HEK293T (cell line): ENCODE data around the gene SLC25A21.

ENCODE experiments used
- CTCF ChIA-PET: fragments of 350-600 bp; formaldehyde crosslinking; extraction: SDS; loops from one replicate; lab custom pipeline; 2021; ENCODE audit warnings: antibody characterized with exemption, inconsistent platforms; lab: Yijun Ruan, JAX
- POLR2A ChIA-PET: fragments of 350-600 bp; formaldehyde crosslinking; extraction: SDS; loops from one replicate; lab custom pipeline; 2020; ENCODE audit warnings: antibody characterized with exemption, inconsistent platforms; lab: Yijun Ruan, JAX
- DNase-seq: peaks from one replicate; pipeline ENCODE4 v3.0.0; 2012; ENCODE audit warnings: mixed read lengths; ENCODE audit errors: extremely low spot score
- ARNT ChIP-seq: fragments of 450-650 bp; IDR thresholded peaks from 2 replicates; pipeline ENCODE4 v1.6.1; 2017; ENCODE audit warnings: mild to moderate bottlenecking
- BHLHE40 ChIP-seq: fragments of 450-650 bp; IDR thresholded peaks from 2 replicates; pipeline ENCODE4 v1.6.1; 2016; ENCODE audit warnings: mild to moderate bottlenecking, moderate library complexity, borderline replicate concordance
- CTBP1 ChIP-seq: fragments of 450-650 bp; IDR thresholded peaks from 2 replicates; pipeline ENCODE4 v1.6.1; 2016; ENCODE audit warnings: borderline replicate concordance
- ELF4 ChIP-seq: fragments of 450-650 bp; IDR thresholded peaks from 2 replicates; pipeline ENCODE4 v1.6.1; 2017; ENCODE audit warnings: antibody characterized with exemption
- FOXA1 ChIP-seq: fragments of 450-650 bp; IDR thresholded peaks from 2 replicates; pipeline ENCODE4 v1.6.1; 2016; ENCODE audit warnings: mild to moderate bottlenecking
- FOXK2 ChIP-seq: fragments of 450-650 bp; IDR thresholded peaks from 2 replicates; pipeline ENCODE4 v1.6.1; 2016; ENCODE audit warnings: mild to moderate bottlenecking
- FOXM1 ChIP-seq: fragments of 450-650 bp; IDR thresholded peaks from 2 replicates; pipeline ENCODE4 v1.6.1; 2017; ENCODE audit warnings: mild to moderate bottlenecking, borderline replicate concordance
- HDGF ChIP-seq: fragments of 450-650 bp; IDR thresholded peaks from 2 replicates; pipeline ENCODE4 v1.6.1; 2017; ENCODE audit warnings: antibody characterized with exemption, borderline replicate concordance
- L3MBTL2 ChIP-seq: fragments of 450-650 bp; conservative IDR thresholded peaks from 2 replicates; pipeline ENCODE4 v1.6.1; 2016; ENCODE audit warnings: mild to moderate bottlenecking
- LEF1 ChIP-seq: fragments of 450-650 bp; IDR thresholded peaks from 2 replicates; pipeline ENCODE4 v1.6.1; 2017; ENCODE audit warnings: mild to moderate bottlenecking, borderline replicate concordance
- NFRKB ChIP-seq: fragments of 450-650 bp; IDR thresholded peaks from 2 replicates; pipeline ENCODE4 v1.6.1; 2016; ENCODE audit warnings: mild to moderate bottlenecking, moderate library complexity
- PKNOX1 ChIP-seq: fragments of 450-650 bp; IDR thresholded peaks from 2 replicates; pipeline ENCODE4 v1.6.1; 2016
- SP1 ChIP-seq: fragments of 450-650 bp; IDR thresholded peaks from 2 replicates; pipeline ENCODE4 v1.6.1; 2017
- SUZ12 ChIP-seq: fragments of 450-650 bp; IDR thresholded peaks from 2 replicates; pipeline ENCODE4 v1.6.1; 2016; ENCODE audit warnings: mild to moderate bottlenecking
- TARDBP ChIP-seq: fragments of 450-650 bp; IDR thresholded peaks from 2 replicates; pipeline ENCODE4 v1.6.1; 2016
- ZNF384 ChIP-seq: fragments of 450-650 bp; IDR thresholded peaks from 2 replicates; pipeline ENCODE4 v1.6.1; 2016

SLC25A21 gene

DNA sequence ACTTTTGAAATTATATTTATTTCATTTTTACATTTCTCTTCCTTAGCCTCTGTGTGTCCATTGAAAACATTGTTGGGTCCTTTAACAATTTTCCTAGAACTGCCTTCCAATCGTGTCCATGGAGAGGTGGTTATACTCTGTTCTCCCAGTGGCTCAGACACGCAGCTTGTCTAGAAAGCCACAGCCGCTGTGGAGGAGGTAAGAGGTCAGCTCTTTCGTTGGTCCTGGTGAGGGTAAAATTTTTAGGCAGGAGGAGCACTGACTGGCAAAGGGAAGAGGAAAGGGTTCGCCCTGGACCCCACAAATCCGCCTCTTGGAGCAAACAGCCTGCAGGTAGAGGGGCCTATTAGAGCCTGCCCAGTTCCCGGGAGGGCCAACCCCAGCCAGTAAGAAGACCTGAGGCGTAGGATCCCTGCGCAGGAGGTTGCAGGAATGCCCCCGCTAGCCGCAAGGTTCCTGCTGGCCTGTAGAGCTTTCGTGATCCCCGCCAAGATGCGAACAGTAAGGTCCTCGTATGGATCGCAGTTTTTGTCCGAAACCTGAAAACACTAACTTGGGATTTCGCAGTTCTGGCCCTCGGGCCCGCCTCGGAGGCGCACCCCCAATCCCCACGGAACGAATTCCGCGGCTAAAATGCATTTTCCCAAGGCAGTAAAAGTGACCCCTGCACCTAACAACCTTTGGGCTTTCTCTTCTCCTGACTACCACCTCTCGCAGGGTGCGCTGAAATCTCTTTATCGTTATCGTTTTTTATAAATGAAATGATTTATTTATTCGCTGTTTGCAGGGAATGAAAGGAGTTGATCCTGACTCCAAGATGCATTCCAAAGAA, 518.2 kb downstream of the SLC25A21 start:
- TF ChIP-seq NFRKB (no peak), ARNT (no peak), FOXM1 (no peak), HDGF (no peak), LEF1 (no peak), L3MBTL2 (no peak), FOXK2 (no peak), FOXA1 (no peak), PKNOX1 (no peak), TARDBP (no peak), ZNF384 (no peak)
- CTCF ChIA-PET = no interaction called here
- no peak for DNase-seq
- POLR2A ChIA-PET = no interaction called here

DNA sequence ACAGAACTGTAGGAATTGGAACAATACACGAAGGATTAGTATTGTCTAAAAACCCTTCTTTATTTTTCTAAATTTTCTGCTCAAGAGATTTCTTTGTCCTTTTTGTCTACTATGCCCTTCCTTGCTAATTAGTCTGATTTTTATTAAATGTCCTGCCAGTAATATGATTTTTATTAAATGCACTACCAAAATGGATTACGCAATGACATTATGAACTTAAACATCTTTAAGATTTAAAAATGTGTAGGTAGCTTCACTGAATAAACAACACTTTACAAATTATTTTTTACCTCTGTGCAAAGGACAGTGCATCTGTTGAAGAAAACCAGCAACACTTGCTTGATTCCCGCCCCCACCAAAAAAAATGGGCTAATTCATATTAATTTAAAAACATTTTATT, 519.0 kb downstream of the SLC25A21 start:
- DNase-seq = no peak
- CTCF ChIA-PET = no interaction called here
- TF ChIP-seq CTBP1 = no peak
- TF ChIP-seq ELF4 = no peak
- no peak for TF ChIP-seq PKNOX1
- no peak for TF ChIP-seq LEF1
- no peak for TF ChIP-seq NFRKB
- no peak for TF ChIP-seq BHLHE40
- TF ChIP-seq SUZ12 = no peak
- TF ChIP-seq HDGF = no peak
- no peak for TF ChIP-seq FOXK2
- TF ChIP-seq L3MBTL2 = no peak
- no peak for TF ChIP-seq FOXM1
- no peak for TF ChIP-seq TARDBP
- TF ChIP-seq SP1 = no peak
- TF ChIP-seq FOXA1 = no peak
- POLR2A ChIA-PET = no interaction called here

DNA sequence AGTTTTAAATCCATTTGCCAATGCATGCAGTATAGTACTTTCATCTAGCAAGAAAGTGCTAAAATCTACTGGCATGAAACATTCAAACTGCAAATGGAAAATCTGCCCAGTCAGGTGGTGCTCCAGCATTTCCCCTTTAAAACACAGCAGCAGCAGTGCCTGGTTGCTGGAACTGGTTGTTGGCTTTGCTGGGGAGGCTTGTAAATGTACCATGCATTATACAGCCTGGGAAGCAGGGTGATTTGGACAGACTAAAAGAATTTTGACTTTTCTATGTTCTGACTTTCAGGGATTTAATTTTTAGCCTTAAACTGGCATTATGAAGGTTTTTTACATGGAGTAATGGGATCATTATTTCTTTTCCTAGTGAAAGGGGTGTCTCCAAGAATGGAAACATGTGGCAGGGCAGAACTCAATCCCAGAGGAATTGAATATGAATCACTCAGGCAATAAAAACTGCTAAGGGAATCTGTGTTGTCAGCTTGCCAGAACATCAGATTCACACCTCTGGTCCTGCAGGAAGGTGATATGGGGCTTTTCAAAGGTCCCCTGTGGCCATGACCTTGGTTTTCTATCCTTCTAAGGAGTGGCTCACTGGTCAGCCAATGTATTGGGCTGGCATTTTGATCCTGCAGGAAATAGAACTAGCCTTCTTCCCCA, 519.7 kb downstream of the SLC25A21 start:
- CTCF ChIA-PET = interaction anchor here (0.8 kb wide), 1 partner anchor 65 kb away, joined by 3 read pairs; no protein-coding TSS in a partner anchor
- no peak; the same call in 1 of the 2 replicates for TF ChIP-seq PKNOX1
- TF ChIP-seq ELF4 = no peak
- no peak for TF ChIP-seq CTBP1
- no peak for TF ChIP-seq ZNF384
- no peak for TF ChIP-seq FOXK2
- TF ChIP-seq FOXA1 = no peak
- no peak for TF ChIP-seq TARDBP
- TF ChIP-seq LEF1 = no peak
- TF ChIP-seq BHLHE40 = no peak
- TF ChIP-seq SP1 = no peak
- no peak for TF ChIP-seq NFRKB
- TF ChIP-seq SUZ12 = no peak
- TF ChIP-seq HDGF = no peak
- no peak for DNase-seq
- POLR2A ChIA-PET = no interaction called here

DNA sequence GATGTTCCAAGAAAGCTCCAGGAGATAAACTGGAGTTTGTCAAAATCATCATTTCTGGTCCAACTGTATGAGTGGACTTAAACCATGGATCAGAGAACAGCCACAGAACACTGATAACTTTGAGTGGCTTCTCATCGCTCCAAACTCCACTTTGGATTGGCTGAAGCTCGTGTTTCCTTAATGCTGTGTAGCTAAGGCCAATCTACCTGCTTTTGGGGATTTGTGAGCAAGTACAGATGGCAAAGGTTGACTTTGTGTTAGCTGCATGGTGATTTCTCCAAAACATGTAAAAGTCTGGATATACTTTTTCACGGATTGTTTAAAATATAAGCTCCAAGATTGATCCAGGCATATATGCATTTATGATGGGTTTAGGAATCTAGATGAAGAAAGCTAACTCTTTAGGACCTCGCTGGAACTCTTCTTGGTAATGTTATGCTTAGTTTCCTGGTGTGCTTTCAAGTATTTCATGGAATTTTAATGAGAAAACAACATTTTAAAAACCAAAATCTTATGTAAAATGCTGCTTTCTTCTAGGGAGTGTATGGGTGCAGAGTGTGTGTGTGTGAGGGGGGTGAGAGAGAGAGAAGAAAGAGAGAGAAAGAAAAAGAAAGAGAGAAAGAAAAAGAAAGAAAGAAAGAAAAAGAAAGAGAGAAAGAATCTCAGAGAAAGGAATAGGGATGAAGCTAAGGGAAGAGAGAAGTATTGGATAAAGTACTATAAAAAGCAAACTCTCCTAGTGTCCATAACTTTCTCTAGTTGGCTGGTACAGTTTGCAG, 522.3 kb downstream of the SLC25A21 start:
- no peak for DNase-seq
- ChIA-PET CTCF (interaction anchor here (0.6 to 3.1 kb wide), 4 partner anchors 79 to 500 kb away, joined by 3 to 17 read pairs (median 4); no protein-coding TSS in a partner anchor), POLR2A (interaction anchor here (2.9 kb wide), 1 partner anchor 12 kb away, joined by 17 read pairs; the partner anchor contains the start of gene PAX9)
- TF ChIP-seq FOXA1 (no peak), LEF1 (no peak), CTBP1 (no peak), ZNF384 (no peak), SUZ12 (no peak), PKNOX1 (no peak), FOXK2 (no peak), HDGF (no peak), ARNT (no peak), FOXM1 (no peak), TARDBP (no peak), SP1 (no peak), ELF4 (no peak), NFRKB (no peak), L3MBTL2 (no peak), BHLHE40 (no peak)
